Fibroblast of skin of left biceps (primary cell): ENCODE data around the gene NVL.

Source experiments
- DNase-seq, 2 experiments: peaks; one replicate each; pipeline ENCODE4 v3.0.0-alpha.2; 2013; ENCODE audit warnings: low read depth in 2 of 2

The NVL gene

DNA sequence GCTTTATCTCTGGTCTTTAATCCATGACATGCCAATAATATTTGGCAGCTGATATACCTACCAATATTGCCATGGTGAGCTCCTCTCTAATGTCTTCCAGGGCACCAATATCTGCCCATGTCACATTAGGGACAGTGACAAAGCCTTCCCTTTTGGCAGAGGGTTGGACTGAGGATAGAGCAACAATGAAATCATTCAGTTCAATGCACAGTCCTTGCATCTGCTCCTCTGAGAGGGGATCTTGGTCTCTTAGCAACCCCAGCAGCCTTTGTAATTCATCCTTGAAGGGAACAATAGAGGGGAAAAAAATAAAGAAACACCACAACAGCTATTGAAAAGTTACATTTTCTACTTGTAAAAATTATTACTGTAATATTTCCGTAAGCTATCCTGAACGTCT is 42.3 kb downstream of the NVL start:
- DNase-seq = no peak

DNA sequence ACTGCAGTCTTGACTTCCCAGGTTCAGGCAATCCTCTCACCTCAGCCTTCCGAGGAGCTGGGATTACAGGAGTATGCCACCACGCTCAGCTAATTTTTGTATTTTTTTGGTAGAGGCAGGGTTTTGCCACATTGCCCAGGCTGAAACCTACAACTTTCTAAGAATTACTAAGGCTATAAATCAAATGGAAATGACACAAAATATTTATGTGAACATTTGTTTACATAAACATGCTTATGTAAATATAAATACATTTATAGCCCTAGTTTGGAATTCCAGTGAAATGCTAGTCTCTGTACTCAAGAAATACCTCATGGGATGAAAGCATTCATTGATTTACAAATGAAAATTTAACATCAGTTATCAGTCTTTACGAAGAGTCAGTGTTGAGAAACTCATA is 47.8 kb downstream of the NVL start:
- DNase-seq = no peak

DNA sequence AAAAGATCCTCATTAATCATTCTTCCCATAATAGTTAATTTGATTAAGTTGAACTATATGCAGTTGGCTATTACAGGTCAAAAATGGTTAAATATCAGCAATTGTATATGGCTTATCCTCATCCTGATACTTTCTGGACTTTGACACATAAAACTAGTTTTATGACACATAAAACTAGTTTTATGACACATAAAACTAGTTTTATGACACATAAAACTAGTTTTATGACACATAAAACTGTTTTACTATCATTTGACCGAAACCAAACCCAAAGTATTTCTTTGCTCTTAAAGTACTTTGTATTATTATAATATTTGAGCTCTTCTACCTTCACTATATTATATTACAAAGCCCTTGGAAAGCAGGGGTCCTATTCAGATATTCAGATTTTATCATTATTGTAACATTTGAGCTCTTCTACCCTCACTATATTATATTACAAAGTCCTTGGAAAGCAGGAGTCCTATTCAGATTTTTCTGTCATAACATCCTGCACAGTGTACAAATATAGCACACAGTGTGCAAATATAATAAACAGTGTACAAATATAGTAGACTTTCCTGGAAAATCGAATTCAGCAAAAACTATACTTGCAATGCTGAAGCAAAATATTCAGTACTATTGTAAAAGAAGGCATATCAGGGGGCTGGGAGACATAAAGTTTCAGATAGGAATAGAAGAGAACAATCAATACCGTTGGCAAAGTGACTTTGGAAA is 53.0 kb downstream of the NVL start:
- no peak for DNase-seq

DNA sequence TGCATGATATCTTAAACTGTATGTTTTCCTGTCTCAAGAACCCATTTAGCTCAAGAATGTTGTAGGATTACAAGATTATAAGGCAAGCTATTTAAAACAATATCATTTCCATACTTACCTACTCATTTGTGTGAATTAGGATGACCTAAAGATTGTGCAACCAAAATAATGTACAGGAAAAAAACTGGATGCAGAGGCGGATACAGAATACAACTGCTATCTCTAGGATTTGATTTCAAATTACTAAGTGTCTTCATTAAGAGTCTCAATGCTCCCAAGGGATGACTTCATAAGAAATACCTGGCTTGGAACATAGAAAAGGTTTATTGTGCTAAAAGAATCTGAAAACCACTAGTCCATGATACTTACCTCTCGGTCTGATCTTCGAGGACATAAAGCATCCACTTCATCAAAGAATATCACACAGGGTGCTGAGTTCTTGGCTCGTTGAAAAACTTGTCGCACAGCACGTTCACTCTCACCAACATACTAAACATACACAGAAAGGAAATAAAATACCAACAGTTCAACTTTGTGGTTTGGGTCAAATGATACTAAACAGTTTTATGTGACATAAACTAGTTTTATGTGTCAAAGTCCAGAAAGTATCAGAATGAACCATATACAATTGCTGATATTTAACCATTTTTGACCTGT is 54.9 kb downstream of the NVL start:
- no peak for DNase-seq

DNA sequence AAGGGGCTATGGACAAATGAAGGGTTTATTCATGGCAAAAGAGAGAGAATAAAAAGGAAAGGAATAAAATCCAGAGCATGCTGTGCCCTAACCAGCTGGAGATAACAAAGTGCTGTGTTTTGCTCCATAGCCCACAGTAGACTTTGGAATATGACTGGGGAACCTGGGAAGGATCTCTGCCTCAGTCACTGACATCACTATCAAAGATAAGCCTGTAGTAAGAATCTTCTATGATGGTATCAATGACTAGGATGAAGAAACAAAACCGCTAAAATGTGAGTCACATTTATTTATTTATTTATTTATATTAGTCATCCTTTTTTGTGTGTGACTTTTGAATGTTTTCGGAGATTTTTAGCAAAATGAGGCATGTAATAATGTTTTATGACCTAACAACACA is 56.3 kb downstream of the NVL start:
- DNase-seq = no peak

DNA sequence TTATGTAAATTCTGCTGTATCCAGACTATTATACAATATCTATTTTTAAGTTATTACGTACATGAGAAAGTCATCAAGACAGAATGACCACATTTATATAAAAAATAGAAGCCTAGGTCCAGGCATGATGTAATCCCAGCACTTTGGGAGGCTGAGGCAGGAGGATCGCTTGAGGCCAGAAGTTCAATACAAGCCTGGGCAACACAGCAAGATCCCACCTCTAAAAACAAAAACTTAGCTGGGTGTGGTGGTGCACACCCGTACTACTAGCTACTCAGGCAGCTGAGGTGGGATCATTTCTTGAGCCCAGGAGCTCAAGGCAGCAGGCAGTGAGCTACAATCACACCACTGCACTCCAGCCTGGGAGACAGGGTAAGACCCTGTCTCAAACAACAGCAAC is 58.9 kb downstream of the NVL start:
- no peak for DNase-seq

DNA sequence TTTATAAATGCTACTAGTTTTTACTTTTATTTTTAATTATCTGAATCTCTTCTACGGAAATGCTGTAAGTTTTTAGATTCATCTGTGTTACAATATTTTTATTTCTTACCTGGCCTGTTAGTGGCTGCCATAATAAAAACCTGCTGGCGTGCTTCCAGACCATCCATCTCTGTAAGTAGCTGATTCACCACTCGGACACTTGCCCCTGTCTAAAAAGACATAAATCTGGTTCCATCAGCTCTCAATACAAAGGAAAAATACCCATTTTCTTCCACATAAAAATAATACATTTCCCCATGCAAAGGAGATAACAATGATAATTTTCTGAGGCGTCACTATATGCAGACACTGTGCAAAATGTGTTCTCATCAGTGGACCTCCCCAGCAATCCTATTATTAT is 62.0 kb downstream of the NVL start:
- DNase-seq = no peak

DNA sequence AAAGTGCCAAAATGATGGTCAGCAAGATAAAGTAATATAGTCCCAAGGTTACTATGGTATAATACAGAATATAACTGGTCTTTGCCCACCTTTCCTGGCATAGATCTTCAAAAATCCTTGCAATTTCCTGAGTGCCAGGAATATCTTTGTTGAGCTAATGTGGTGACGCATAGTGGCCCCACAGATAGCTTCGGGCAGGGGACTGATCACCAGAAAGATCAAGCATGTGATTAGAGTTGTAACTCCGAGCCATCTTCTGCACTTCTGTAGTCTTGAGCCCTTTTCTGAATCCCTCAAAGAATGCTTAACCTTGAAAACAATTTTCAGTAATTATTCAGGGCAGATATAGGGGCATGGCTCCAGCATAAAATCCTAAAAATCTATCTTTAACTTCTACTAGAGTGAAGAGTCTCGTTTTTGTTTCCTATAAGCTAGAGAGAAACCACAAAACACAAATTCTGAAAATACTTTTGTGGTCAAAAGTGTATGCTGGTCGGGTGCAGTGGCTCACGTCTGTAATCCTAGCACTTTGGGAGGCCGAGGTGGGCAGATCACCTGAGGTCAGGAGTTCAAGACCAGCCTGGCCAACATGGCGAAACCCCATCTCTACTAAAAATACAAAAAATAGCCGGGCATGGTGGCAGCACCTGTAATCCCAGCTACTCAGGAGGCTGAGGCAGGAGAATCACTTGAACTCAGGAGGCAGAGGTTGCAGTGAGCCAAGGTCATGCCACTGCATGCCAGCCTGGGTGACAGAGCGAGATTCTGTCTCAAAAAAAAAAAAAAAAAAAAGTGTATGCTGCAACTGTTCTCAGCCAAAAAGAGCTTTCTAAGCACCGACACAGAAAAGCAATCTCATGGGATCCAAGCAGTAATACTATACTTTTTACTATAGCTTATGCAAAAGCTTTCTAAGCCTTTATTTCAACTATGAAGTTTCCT is 62.8 kb downstream of the NVL start:
- DNase-seq = no peak

DNA sequence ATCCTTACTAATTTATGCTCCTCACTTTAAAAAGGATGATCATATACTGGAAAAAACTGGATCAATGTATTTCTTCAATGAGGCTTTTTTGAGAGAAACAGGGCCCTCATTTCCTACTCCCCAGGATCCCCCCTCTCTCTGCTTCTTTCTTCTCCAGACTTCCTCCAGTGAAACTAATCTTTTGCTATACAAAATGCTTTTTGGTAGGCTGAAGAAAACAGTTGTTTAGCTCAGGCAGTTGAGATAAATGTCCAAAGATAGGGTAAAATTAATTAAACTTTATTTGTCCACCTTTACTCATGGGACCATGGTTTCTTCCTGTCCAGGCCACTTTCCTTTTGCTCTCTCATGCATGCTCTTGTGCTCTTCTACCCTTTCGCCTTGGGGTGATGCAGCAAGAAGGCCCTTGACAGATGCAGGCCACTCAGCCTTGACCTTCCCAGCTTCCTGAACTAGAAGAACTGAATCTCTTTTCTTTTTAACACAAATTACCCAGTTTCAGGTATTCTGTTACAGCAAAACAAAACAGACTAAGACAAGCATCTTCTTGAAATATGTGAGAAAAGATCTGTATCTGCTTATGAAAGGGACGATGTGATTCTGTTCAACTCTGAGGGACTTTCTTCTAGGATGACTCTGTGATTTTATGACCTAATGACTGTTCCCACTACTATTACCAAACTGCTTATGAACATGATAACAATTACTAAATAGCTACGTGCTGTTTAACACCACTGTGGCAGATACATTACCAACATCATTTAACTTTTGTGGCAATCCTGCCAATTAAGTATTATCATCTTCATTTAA is 63.7 kb downstream of the NVL start:
- DNase-seq = no peak

DNA sequence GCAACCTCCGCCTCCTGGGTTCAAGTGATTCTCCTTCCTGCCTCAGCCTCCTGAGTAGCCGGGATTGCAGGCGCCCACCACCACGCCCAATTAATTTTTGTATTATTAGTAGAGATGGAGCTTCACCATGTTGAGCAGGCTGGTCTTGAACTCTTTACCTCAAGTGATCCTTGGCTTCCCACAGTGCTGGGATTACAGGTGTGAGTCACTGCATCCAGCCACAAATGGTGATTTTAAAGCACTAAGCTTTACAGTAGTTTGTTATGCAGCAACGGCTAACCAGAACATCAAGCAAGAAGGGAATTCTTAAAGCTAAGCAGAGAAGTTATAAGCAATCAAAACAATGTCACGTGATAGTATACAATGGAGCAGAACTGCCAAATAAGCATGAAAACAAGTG is 65.7 kb downstream of the NVL start:
- no peak for DNase-seq

DNA sequence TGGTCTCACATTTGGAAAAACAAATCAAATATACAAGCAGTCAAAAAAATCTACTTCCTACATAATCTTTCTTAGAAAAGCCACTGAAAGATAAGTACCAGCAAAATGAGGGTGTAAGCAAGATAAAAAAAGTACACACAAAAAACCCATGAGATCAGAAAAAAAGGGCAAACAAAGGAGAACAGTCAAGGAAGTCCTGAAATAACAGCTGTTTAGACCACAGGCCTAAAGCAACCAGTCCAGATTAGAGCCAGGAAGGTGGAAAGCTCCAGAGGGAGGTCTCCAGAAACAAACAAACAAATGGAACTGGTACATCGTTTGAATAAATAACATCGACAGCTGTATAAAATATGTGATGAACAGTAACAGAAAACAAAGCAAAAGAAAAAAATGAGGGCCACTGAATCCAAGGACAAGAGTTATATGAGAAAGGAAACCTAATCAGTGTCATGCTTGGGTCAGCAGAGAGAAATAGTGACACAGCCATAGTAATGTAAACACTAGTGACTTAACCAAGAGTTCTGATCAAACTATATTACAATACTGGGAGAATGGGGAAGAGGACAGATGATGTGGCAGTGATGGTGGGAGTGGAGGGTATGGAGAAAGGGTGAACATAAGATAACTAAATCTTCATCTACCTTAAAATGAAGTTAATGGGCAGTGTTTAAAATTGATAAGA is 67.5 kb downstream of the NVL start:
- DNase-seq = no peak

DNA sequence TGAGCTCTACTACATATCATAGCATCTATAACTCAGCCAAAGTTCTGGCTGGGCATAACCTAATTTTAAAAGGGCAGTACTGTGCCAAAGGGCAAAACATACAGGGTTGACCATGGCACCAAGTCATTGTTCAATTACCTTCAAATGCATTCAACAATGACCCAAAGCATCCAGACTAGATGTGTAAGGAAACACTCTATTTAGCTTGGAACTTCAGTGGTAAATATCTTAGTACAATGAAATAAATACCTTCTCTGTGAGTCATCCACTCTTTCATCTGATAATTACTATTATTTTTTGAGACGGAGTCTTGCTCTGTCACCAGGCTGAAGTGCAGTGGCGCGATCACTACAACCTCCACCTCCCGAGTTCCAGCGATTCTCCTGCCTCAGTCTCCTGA is 70.0 kb downstream of the NVL start:
- DNase-seq = no peak

DNA sequence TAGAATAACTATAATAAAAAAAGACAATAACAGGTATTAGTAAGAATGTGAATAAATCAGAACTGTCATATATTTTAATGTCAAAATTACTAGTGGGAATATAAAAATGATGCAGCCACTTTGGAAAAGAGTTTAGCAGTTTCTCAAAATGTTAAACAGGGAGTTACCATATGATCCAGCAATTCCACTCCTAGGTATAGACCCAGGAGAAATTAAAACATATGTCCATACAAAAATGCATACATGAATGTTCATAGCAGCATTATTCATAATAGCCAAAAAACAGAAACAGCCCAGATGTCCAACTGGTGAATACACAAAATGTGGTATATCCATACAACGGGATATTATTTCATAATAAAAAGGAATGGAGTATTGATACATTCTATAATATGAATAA is 71.6 kb downstream of the NVL start:
- no peak for DNase-seq

DNA sequence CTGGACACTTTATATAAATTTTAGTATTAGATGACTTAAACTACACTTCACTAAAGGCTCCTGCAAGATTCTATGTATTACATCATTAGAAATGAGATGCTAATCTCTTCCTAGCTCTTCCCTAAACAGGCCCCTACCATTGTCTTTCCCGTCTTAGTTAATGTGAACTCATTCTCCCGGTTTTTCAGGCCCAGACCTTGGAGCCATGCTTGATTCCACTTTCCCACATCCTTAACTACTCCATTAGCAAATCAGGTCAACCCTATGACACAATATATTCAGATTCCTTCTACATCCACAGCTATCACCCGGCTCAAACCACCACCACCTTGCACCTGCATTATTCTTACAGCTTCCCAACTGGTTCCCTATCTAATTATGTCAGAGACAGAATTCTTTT is 73.3 kb downstream of the NVL start:
- no peak for DNase-seq

DNA sequence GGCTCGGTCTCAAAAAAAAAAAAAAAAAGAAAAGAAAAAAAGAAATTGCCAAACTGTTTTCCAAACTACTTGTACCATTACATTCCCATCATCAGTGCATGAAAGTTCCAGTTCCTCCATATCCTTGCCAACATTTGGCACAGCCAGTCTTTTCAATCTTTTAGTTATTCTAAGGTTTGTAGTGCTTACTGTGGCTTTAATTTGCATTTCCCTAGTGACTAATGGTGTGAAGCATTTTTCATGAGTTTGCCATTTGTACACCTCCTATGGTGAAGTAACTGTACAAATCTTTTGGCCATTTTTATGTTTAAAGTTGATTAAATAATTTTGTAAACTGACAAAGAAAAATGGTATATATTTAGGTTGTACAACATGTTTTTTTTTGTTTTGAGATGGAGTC is 76.3 kb downstream of the NVL start:
- no peak for DNase-seq

DNA sequence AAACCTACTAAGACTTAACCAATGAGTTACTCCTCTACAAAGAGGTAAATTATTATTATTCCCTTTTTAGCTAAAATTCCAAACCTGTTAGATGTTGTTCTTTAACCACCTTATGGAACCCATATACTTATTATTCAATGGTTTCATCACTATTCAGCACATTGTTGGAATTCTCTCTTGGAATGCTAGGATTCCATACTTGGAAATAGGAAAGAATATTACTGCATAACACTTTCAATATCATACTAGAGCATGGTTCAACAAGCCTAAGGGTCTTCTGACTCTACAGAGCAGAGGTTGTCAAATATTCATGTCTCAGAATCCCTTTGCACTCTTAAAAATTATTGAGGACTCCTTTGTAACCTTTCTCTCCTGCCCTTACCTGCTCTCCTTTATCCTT is 77.5 kb downstream of the NVL start:
- DNase-seq = peak in 1 of 2 experiments; percentile 12

DNA sequence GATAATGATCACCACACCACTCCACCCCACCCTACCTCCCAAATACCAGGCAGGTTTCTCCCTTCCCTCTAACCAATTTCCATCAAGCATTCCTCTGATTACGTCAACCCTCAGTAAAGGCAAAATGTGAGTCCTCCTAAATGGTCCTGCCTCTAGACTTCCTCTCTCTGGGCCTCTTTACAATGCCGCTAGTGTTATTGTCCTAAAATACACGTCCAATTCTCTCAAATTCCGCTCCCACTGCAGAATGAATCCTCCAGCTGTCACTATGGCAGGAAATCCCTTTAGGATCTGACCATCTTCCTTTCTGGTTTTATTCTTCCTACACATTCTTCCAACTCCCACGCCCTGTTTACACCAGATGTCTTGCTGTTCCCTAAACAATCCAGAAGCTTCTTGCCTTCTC is 78.2 kb downstream of the NVL start:
- no peak for DNase-seq

DNA sequence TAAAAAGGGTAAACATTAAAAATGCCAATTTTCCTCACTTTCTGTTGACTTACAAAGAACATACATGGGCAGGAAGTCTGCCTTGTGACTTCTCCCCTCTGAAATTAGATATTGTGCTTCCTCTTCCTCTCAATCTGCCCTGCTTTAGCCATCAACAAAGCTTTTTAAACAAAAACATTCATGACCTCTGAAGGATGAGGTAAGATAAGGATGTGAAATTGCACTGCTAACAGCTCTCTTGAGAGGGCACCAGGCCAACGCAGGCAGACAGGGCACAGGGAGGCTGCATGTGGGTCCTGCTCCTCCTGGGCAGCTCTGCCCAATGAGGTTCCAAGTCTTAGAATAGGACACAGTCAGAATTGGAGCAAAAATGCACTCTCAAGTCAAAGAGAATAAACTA is 84.8 kb downstream of the NVL start:
- DNase-seq = no peak

DNA sequence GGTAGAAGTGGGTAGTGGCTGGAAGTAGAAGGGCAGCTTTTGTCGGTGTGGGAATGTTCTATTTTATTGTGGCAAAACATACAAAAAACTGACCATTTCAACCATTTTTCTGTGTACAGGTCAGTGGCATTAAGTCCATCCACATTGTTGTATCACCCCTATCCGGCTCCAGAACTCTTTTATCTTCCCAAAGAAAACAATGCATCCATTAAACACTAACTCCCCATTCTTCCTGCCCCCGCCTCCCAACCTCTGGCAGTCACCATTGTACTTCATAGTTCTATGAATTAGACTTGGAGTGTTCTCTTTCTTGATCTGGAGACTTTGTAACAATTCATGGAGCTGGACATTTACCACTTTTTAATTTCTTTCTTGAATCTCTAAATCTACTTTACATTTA is 91.2 kb downstream of the NVL start:
- no peak for DNase-seq

DNA sequence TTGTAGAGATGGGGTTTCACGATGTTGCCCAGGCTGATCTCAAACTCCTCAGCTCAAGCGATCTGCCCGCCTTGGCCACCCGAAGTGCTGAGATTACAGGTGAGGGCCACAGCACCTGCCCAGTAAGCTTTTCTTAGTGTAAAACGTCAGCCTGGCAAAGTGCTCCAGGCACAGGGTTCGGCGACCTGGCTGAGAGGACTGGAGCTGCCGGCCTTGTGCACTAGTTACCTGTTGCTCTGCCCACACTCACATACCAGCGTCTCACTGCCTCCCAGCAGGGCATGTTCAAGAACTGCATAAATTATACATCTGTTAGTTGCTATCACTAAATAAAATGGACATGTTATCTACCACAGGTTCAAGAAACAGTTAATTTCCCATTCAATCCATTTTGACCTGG is 91.8 kb downstream of the NVL start:
- DNase-seq = no peak

DNA sequence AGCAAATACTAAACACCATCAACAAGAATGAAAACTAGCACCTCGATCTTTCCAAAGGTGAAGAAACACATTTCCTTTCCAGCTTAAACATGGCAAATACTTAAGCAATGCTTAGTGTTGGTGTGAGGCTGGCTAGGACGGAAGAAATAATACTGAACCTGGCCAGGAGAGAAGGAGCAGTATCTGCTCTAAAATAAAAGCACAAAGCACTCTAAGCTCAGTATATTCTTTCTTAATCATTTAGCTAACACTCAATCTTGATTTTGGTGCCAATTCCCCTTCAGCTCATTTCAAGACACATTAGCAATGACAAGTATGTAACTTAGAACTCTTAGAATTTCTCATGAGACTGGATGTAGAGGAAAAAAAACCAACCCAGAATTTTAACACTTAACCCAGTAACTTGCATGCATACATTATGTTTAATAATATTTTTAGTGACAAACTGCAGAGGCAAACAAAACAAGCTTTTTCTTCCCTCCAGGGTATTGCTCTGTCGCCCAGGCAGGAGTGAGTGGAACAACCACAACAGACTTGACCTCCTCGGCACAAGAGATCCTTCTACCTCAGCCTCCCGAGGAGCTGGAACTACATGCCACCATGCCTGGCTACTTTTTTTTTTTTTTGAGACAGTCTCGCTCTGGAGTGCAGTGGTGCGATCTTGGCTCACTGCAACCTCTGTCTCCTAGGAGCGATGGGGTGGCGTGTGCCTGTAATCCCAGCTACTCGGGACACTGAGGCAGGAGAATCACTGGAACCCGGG is 92.7 kb downstream of the NVL start:
- no peak for DNase-seq
